Upper lobe of left lung (tissue), 6 donors: ENCODE data around the gene CSNK2A2. TPM values are rescaled to one million over a fixed set of nuclear protein-coding genes. Genes with fewer than 3 reads are reported as not detected.
A peak's percentile ranks its signal among the peaks of the same experiment; 100 is the strongest.

Experiments
- ATAC-seq, 2 donors: fragments of 200-7000 bp; cut with Tn5 transposase; one replicate each; pipeline ENCODE4 v1.9.1; 2022; ENCODE audit warnings: mild to moderate bottlenecking in 2 of 2, moderate library complexity in 2 of 2; ENCODE audit not compliant: low FRiP score in 2 of 2
- DNase-seq, 2 donors: peaks; one replicate each; pipeline ENCODE4 v3.0.0-alpha.2; 2019 to 2020
- H3K27ac ChIP-seq, 4 donors: fragments of 200-600 bp; sonication (generic); one replicate each; pipeline ENCODE4 v1.5.1; 2016 to 2019
- H3K27me3 ChIP-seq, 4 donors: fragments of 200-600 bp; sonication (generic); one replicate each; pipeline ENCODE4 v1.5.1; 2017 to 2019
- H3K36me3 ChIP-seq, 4 donors: fragments of 200-600 bp; sonication (generic); one replicate each; pipeline ENCODE4 v1.5.1; 2016 to 2019
- H3K4me1 ChIP-seq, 4 donors: fragments of 200-600 bp; sonication (generic); one replicate each; pipeline ENCODE4 v1.5.1; 2018 to 2019
- H3K4me3 ChIP-seq, 4 donors: fragments of 200-600 bp; sonication (generic); one replicate each; pipeline ENCODE4 v1.5.1; 2017 to 2019; ENCODE audit warnings: mild to moderate bottlenecking in 2 of 4, moderate library complexity in 1 of 4
- H3K9me3 ChIP-seq, 4 donors: fragments of 200-600 bp; sonication (generic); one replicate each; pipeline ENCODE4 v1.5.1; 2018 to 2019
- EP300 ChIP-seq, 4 donors: sonication (generic); formaldehyde crosslinking; IDR thresholded peaks; one replicate each; pipeline ENCODE4 v1.5.1; 2017; ENCODE audit warnings: antibody characterized with exemption in 4 of 4, control low read depth in 2 of 4
- POLR2A ChIP-seq, 4 donors: fragments of 450-650 bp; IDR thresholded peaks; one replicate each; pipeline ENCODE4 v1.5.1; 2016 to 2017; ENCODE audit warnings: antibody characterized with exemption in 4 of 4, mild to moderate bottlenecking in 2 of 4
- POLR2AphosphoS5 ChIP-seq, 2 donors: sonication (generic); formaldehyde crosslinking; IDR thresholded peaks; one replicate each; pipeline ENCODE4 v1.5.1; 2017; ENCODE audit warnings: antibody characterized with exemption in 2 of 2
- WGBS, 2 donors: methylation state at CpG; one replicate each; pipeline ENCODE4 v1.1.5; 2017 to 2018; 5-methylcytosine and 5-hydroxymethylcytosine counted together
- total RNA-seq, 6 donors: library from RNA; depleted of rRNA in 4 of 6; stranded (reverse); fragments of >200 nt in 4 of 6; gene quantifications; one replicate each; pipeline versions ENCODE4 v1.1.0 to v1.2.1, GENCODE V29; 2016 to 2021
- TF ChIP-seq, protein P1 (sequence below), 6 experiments: fragments of 450-650 bp in 4 of 6; fragments of 200-600 bp in 2 of 6; sonication (generic) in 2 of 6; IDR thresholded peaks; one replicate each; pipeline ENCODE4 v1.5.1; 2016 to 2019; ENCODE audit warnings: antibody characterized with exemption in 6 of 6
- donor health status: DM: no; HTN: no; CAD: no; lungs with moderate emphysema.
- donor health status: DM: no; HTN: yes; CAD: no; lungs with severe emphysema.

Gene CSNK2A2
- total RNA-seq, 6 donors from 2014 or later, result 34.7 to 73.9 (median 46.1) TPM

DNA sequence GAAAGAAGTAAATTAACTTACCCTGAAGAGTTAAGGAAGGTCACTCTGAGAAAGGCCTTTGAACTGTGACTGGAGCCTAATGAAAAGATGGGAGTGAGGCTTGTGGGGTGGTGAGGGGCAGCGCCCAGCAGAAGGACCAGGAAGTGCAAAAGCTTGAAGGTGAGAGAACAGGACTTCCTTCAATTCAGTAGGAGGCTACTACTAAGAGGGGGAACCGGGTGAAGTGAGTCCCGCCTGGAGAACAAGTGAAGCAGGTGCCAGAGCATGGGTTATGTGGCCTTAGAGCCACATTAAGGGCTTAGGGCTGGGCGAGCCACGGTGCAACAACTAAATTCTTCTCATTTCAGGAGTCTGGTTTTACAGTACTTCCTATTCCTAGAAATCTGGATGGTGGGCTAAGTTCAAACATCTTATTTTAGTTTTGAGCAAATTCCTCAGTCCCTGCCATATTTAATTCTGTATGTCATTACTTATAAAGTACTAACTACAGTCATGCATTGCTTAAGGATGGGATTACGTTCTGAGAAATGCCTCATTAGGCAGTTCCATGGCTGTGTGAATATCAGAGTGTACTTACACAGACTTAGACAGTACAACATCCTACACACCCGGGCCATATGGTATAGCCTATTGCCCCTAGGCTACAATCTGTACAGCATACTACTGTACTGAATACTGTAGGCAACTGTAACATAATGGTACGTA, 73.9 kb downstream of the CSNK2A2 start:
- no peak overlapping the region for H3K27ac ChIP-seq
- WGBS, 2 donors, result 45 to 50% methylated on average over 8 of the region's 8 CpGs
- H3K4me1 ChIP-seq, result peaks cover 63 to 86% (median 71%) of the 10 kb centered on the region in 4 donors

DNA sequence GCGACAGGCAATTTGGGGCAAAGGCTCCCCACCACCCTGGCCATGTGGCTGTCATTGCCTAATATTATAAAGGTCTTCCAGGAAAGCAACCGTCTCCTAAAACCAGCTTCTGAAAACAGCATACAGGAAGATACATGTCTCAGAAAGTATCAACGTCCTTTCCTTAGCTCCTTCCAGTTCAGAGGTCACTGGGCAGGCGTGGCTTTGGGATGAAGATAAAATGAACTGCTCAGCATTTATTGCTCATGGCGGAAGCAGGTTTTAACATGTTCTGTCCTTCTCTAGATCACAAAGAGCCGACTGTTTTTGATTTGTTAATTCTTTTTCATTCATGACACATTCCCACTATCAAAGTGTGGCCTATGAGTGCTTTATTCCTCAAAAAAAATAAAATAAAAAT, 76.8 kb downstream of the CSNK2A2 start:
- no peaks in the 10 kb centered on the region for H3K9me3 ChIP-seq
- DNase-seq (no peak), ATAC-seq (no peak)
- WGBS, 2 donors, result 51 to 57% methylated on average over 6 of the region's 6 CpGs
- H3K36me3 ChIP-seq, result peaks cover 0 to 4% (median 1%) of the 10 kb centered on the region in 4 donors
- no peak overlapping the region for H3K4me3 ChIP-seq
- no peak for TF ChIP-seq EP300 (IDR thresholded peaks at IDR 0.05)
- no peak for TF ChIP-seq POLR2A (IDR thresholded peaks at IDR 0.05)
- TF ChIP-seq, protein P1, sequence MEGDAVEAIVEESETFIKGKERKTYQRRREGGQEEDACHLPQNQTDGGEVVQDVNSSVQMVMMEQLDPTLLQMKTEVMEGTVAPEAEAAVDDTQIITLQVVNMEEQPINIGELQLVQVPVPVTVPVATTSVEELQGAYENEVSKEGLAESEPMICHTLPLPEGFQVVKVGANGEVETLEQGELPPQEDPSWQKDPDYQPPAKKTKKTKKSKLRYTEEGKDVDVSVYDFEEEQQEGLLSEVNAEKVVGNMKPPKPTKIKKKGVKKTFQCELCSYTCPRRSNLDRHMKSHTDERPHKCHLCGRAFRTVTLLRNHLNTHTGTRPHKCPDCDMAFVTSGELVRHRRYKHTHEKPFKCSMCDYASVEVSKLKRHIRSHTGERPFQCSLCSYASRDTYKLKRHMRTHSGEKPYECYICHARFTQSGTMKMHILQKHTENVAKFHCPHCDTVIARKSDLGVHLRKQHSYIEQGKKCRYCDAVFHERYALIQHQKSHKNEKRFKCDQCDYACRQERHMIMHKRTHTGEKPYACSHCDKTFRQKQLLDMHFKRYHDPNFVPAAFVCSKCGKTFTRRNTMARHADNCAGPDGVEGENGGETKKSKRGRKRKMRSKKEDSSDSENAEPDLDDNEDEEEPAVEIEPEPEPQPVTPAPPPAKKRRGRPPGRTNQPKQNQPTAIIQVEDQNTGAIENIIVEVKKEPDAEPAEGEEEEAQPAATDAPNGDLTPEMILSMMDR (IDR thresholded peaks at IDR 0.05), result no peak
- no peak for TF ChIP-seq POLR2AphosphoS5 (IDR thresholded peaks at IDR 0.05)
- H3K4me1 ChIP-seq, result peaks cover 54 to 79% (median 60%) of the 10 kb centered on the region in 4 donors
- H3K27me3 ChIP-seq, result no peaks in the 10 kb centered on the region
- H3K27ac ChIP-seq, result peak overlapping the region in 1 of 4 donors; percentile 66

More for the DNA sequence above, 73.9 kb downstream of the CSNK2A2 start:
- ATAC-seq (no peak), DNase-seq (no peak)
- no peak overlapping the region for H3K4me3 ChIP-seq
- TF ChIP-seq EP300 (IDR thresholded peaks at IDR 0.05) (no peak), POLR2AphosphoS5 (IDR thresholded peaks at IDR 0.05) (no peak), POLR2A (IDR thresholded peaks at IDR 0.05) (no peak)
- TF ChIP-seq, protein P1 (IDR thresholded peaks at IDR 0.05), result no peak
- no peaks in the 10 kb centered on the region for H3K9me3 ChIP-seq
- no peaks in the 10 kb centered on the region for H3K27me3 ChIP-seq
- no peaks in the 10 kb centered on the region for H3K36me3 ChIP-seq

DNA sequence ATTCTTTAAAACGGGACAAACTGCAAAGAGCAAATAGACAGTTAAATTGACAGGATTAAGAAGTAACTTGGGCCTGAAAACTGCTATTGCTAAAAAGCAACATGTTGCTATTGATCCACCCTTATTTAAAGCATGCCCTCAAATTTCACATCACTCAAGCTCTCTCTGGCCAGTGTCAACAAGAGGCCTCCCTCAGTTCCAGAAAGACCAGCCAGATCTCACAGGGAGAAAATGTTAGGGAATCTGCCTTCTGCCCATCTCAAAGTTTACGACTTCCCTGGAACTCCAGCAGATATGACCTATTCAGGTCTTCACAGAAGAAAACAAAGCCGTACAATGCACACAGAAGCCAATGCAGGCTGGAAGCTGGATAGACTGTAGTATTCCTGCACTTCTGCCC, 77.7 kb downstream of the CSNK2A2 start:
- Histone ChIP-seq H3K27ac (peak overlapping the region in 1 of 4 donors; percentile 4), H3K9me3 (no peaks in the 10 kb centered on the region), H3K36me3 (peaks cover under 1 to 13% (median 4%) of the 10 kb centered on the region in 4 donors), H3K27me3 (no peaks in the 10 kb centered on the region), H3K4me1 (peaks cover 46 to 70% (median 60%) of the 10 kb centered on the region in 4 donors), H3K4me3 (no peak overlapping the region)
- 62 to 69% methylated on average over 3 of the region's 3 CpGs for WGBS, 2 donors
- no peak for TF ChIP-seq POLR2AphosphoS5 (IDR thresholded peaks at IDR 0.05)
- TF ChIP-seq POLR2A (IDR thresholded peaks at IDR 0.05), result no peak
- TF ChIP-seq, protein P1 (IDR thresholded peaks at IDR 0.05), result no peak
- no peak for TF ChIP-seq EP300 (IDR thresholded peaks at IDR 0.05)
- ATAC-seq (no peak), DNase-seq (no peak)

DNA sequence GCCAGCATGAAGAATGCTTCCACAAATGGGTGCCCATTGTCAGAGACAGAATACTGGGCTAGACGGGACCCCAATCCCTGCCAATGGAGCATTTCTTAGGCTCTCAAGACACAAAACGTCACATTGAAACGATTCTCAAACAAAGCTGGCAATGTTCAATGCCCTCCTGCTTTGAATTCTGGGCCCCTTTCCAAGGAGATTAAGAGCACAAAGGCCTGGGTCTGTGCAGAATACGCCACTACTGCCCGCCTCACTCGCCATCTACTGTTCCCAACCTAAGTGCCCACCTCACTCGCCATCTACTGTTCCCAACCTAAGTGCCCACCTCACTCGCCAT, 78.4 kb downstream of the CSNK2A2 start:
- peaks cover 8 to 20% (median 11%) of the 10 kb centered on the region in 4 donors for H3K36me3 ChIP-seq
- TF ChIP-seq POLR2A (IDR thresholded peaks at IDR 0.05) (no peak), EP300 (IDR thresholded peaks at IDR 0.05) (no peak), POLR2AphosphoS5 (IDR thresholded peaks at IDR 0.05) (no peak)
- TF ChIP-seq, protein P1 (IDR thresholded peaks at IDR 0.05), result no peak
- H3K4me1 ChIP-seq, result peaks cover 48 to 68% (median 61%) of the 10 kb centered on the region in 4 donors
- H3K9me3 ChIP-seq, result no peaks in the 10 kb centered on the region
- ATAC-seq (no peak), DNase-seq (no peak)
- no peak overlapping the region for H3K27ac ChIP-seq
- no peaks in the 10 kb centered on the region for H3K27me3 ChIP-seq
- WGBS, 2 donors, result 53 to 75% methylated on average over 8 of the region's 8 CpGs
- no peak overlapping the region for H3K4me3 ChIP-seq
